A673 (cell line): Measurements from ENCODE around the gene HMCN2.

Experiments used
- CTCF ChIP-seq: fragments of 300-800, 200-600 bp; sonication (generic); conservative IDR thresholded peaks from 2 replicates; pipeline ENCODE4 v1.5.1; 2017; ENCODE audit warnings: low read depth, mild to moderate bottlenecking, antibody characterized with exemption, low read length, moderate library complexity, mixed read lengths
- EZH2 ChIP-seq: fragments of 200-600 bp; sonication (generic); IDR thresholded peaks from 2 replicates; pipeline ENCODE4 v1.6.1; 2017; ENCODE audit warnings: borderline replicate concordance, low read depth, mild to moderate bottlenecking, mixed read lengths, antibody characterized with exemption, low read length; ENCODE audit not compliant: poor library complexity, severe bottlenecking

GRCh38 chr9:130473566-130473965 lies 208.0 kb downstream of the HMCN2 start:
- TF ChIP-seq CTCF (no peak), EZH2 (no peak)
